GM08714 (cell line): ENCODE results near the gene SLC8A1.

Experiments
- H3K4me3 ChIP-seq: fragments of 200-500 bp; sonication (Bioruptor generic); 2 replicates; pipeline ENCODE4 v1.5.1; 2014; ENCODE audit warnings: mild to moderate bottlenecking, low read length, inconsistent platforms
- ZNF274 ChIP-seq: IDR thresholded peaks from 2 replicates; pipeline ENCODE4 v1.6.1; 2012; ENCODE audit warnings: mild to moderate bottlenecking, low read depth, low read length

Gene SLC8A1

GRCh38 chr2:40352041-40352702 is 99.7 kb downstream of the SLC8A1 start:
- no peak for TF ChIP-seq ZNF274
- no peak overlapping the region for H3K4me3 ChIP-seq

GRCh38 chr2:40348665-40349064 is 103.2 kb downstream of the SLC8A1 start:
- no peak for TF ChIP-seq ZNF274
- H3K4me3 ChIP-seq, result no peak overlapping the region

GRCh38 chr2:40348038-40348437 is 103.9 kb downstream of the SLC8A1 start:
- no peak for TF ChIP-seq ZNF274
- H3K4me3 ChIP-seq, result no peak overlapping the region

- no peak overlapping the region for H3K4me3 ChIP-seq
- no peak for TF ChIP-seq ZNF274
These were observed 105.1 kb downstream of the SLC8A1 start for GRCh38 chr2:40346535-40347354.

- no peak overlapping the region for H3K4me3 ChIP-seq
- no peak for TF ChIP-seq ZNF274
These were observed 107.5 kb downstream of the SLC8A1 start for GRCh38 chr2:40344364-40344763.

- no peak overlapping the region for H3K4me3 ChIP-seq
These were observed 108.0 kb downstream of the SLC8A1 start for GRCh38 chr2:40343902-40344301.

GRCh38 chr2:40341198-40341597 is 110.7 kb downstream of the SLC8A1 start:
- no peak for TF ChIP-seq ZNF274
- H3K4me3 ChIP-seq, result no peak overlapping the region

More at GRCh38 chr2:40343902-40344301, 108.0 kb downstream of the SLC8A1 start:
- TF ChIP-seq ZNF274, result no peak

GRCh38 chr2:40339026-40339425 is 112.9 kb downstream of the SLC8A1 start:
- no peak for TF ChIP-seq ZNF274
- no peak overlapping the region for H3K4me3 ChIP-seq

- TF ChIP-seq ZNF274, result no peak
- no peak overlapping the region for H3K4me3 ChIP-seq
These were observed 119.6 kb downstream of the SLC8A1 start for GRCh38 chr2:40332191-40332826.

- no peak overlapping the region for H3K4me3 ChIP-seq
- no peak for TF ChIP-seq ZNF274
These were observed 121.8 kb downstream of the SLC8A1 start for GRCh38 chr2:40330096-40330495.

GRCh38 chr2:40329739-40330030 is 122.2 kb downstream of the SLC8A1 start:
- no peak overlapping the region for H3K4me3 ChIP-seq
- TF ChIP-seq ZNF274, result no peak

GRCh38 chr2:40325116-40325515 is 126.8 kb downstream of the SLC8A1 start:
- H3K4me3 ChIP-seq, result no peak overlapping the region
- no peak for TF ChIP-seq ZNF274

- no peak overlapping the region for H3K4me3 ChIP-seq
- no peak for TF ChIP-seq ZNF274
These were observed 127.2 kb downstream of the SLC8A1 start for GRCh38 chr2:40324656-40325055.

GRCh38 chr2:40321822-40322221 is 130.1 kb downstream of the SLC8A1 start:
- TF ChIP-seq ZNF274, result no peak
- H3K4me3 ChIP-seq, result no peak overlapping the region
